HG03280 (cell line): ENCODE results near the gene MYLK2.
"Not testable (repeated sequence)": the region's sequence is repeated elsewhere in the genome, so short reads cannot be mapped to it uniquely, and the experiment has no call there.

Source experiments
- ATAC-seq: cut with Tn5 transposase; IDR thresholded peaks from one replicate; pipeline ENCODE4 v1.9.1; 2021; ENCODE audit warnings: mild to moderate bottlenecking, moderate library complexity; ENCODE audit not compliant: unreplicated experiment

Gene MYLK2

GRCh38 chr20:31819083-31819784, at the start of gene MYLK2:
Gene MYLK2 (plus strand): TSS chr20:31819356. CDS start chr20:31819581, 225 bp downstream.
- no peak for ATAC-seq

GRCh38 chr20:31769681-31770080, 49.5 kb upstream of the MYLK2 start:
- ATAC-seq, result no peak

- ATAC-seq, result no peak
These were observed 48.9 kb upstream of the MYLK2 start for GRCh38 chr20:31770243-31770642.

GRCh38 chr20:31774408-31774807, 44.7 kb upstream of the MYLK2 start:
- ATAC-seq, result no peak

- ATAC-seq, result no peak
These were observed 38.3 kb upstream of the MYLK2 start for GRCh38 chr20:31780839-31781238.

- ATAC-seq, result no peak
These were observed 37.2 kb upstream of the MYLK2 start for GRCh38 chr20:31781945-31782344.

DNA sequence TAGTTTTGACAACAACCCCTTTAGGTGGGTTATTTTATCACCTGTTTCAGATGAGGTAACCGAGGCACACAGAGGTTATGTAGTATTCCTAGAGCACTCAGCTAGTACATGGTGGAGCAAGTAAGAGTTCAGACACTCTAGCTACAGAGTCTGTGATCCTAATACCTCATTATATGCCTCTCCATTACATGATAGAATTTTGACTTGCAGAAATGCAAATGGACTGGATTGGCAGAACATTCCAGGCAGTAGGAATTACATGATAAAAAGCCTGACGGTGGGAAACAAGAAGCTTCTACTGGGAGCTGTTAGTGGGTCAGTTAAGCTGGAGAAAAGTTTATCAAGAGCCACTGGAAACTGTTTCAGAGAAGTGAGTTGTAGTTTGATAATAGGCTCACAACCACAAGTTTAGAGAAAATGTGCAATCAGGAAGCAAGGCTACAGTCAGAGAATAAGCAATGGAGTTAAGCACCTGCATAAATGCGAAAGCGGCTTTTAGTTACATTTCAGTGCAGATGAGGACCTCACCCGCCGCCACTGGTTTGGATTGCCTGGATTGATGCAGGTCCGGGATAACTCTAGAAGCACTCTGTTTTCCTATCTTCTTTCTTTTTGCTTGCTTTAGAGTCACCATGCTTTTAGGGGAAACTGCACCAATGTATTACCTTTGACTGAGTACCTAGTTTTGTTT, 34.7 kb upstream of the MYLK2 start:
- ATAC-seq, result no peak

- ATAC-seq, result no peak
These were observed 34.1 kb upstream of the MYLK2 start for GRCh38 chr20:31785089-31785488.

- ATAC-seq, result no peak
These were observed 30.6 kb upstream of the MYLK2 start for GRCh38 chr20:31788578-31788977.

DNA sequence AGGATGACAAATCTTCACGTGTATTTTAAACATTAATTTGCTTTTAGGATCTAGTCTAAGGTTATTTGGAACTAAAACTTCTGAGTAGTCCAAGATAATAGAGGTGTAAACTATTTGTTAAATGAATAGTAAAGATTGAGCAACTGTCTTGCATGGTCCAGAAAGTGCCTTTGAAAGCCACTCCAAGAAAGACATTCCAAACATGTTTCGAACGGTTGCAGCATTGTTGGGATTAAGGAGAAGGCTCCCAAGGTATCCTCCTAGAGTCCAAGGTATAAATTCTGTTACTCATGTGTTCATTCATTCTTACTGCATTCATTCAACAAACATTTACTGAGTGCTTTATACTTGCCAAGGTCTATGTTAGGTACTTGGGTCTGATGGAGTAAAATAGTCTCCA, 28.8 kb upstream of the MYLK2 start:
- no peak for ATAC-seq

DNA sequence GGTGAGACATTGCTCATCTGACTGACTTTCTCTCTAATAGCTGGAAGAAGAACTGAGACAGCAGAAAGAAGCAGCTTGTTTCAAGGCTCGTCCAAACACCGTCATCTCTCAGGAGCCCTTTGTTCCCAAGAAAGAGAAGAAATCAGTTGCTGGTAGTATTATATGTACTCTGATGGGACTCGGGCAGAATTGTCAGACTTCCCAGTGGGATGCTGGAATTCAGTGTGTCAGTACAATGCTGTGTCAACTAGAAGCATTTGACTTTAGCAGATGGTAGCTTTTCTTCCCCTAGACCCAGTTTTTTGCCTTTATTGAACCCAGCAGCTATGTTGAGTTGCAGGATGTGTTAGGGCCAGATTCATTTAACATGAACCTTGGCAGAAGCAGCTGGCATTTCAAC, 21.8 kb upstream of the MYLK2 start:
- ATAC-seq, result no peak

- no peak for ATAC-seq
These were observed 17.6 kb upstream of the MYLK2 start for GRCh38 chr20:31801508-31801907.

DNA sequence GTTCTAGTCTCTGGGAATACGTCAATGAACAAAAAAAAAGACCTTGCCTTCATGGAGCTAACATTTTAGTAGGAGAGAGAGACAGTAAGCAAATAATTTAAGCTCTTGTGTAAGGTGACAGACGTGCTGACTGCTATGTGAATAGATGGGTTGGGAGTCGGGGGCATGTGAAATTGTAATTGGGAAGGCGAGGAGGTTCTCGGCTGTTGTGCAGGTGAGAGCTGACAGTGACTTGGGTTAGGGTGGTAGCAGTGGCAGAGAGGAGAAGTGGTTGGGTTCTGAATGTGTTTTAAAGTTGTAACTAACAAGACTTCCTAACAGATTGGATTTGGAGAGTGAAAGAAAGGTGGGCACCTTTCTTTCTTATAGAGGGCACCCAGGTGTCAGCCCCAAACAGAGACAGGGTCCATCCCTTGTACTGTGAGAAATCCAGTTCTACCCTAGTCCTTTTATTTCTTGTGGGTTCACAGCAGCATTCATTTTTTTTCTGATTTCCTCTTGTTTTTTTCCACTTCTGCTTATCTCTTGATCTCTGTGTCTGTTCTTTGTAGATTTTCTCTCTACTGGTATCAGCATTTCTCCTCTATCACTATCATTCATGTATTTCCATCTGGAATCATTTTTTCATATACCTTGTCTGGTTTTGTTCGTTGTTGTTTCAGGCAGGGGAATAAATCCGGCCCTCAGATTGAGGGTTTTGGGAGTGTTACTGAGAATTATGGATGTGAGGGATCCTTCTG, 15.4 kb upstream of the MYLK2 start:
- no peak for ATAC-seq

- ATAC-seq, result no peak
These were observed 12.4 kb upstream of the MYLK2 start for GRCh38 chr20:31806564-31807355.

GRCh38 chr20:31808481-31808880, 10.7 kb upstream of the MYLK2 start:
- no peak for ATAC-seq

- no peak for ATAC-seq
These were observed 9.5 kb upstream of the MYLK2 start for GRCh38 chr20:31809661-31810060.

DNA sequence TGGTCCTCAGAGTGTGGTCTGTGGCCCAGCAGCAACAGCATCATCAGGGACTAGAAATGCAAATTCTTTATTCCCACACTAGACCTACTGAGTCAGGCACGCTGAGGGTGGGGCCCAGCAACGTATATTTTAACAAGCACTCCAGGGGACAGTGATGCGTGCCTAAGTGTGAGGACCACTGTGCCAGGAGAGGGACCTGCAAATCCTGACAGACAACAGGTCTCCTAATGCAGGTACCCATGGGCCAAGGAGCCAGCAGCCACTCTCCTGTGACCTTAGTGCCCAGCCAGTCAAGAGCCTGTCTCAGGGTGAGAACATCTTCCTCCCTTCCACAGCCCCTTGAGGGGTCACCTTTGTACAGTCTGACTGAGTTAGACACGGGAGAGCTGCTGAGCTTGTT, 8.0 kb upstream of the MYLK2 start:
- no peak for ATAC-seq

DNA sequence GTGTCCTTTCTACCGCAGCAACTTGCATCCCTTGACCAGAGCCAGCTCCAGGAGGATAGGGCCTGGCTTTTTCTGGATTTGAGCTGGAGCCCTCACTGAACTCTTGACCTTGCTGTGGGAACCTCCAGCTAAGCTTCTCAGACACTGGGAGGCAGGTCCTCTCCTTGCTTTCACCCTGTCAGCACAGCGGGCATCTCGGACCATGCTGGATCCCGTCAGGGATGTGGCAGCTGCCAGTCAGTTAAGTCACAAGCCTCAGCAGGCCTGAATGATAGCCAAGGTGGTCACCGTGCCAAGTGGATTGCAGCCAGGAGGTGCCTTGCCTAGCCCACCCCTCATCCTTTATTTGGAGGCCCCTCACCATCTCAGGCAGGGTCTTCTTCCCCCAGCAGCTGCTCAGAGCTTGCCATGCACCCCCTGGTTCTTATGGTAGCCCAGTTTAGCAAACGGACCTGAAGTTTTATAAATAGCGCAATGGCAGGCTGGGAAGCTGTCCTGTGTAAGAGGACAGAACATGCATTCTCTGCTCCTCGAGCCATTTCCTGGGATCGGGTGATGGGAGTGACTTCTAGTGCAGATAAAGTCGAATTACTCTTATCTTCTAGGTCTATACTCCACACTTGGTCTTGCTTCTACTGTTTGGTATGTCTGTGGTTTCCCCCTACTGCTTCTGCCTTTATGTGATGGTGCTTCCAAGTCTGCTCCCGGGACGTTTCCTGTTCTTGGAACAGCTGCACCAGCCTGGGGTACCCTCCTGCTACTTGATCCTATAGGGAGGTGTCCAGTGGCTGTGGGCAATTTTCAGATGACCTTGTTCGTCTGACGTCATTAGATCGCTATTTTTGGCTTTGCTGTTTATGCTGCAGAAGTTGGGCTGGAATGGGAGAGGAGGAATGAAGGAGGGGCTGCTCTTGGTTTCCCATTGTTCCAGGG, 7.1 kb upstream of the MYLK2 start:
- no peak for ATAC-seq

DNA sequence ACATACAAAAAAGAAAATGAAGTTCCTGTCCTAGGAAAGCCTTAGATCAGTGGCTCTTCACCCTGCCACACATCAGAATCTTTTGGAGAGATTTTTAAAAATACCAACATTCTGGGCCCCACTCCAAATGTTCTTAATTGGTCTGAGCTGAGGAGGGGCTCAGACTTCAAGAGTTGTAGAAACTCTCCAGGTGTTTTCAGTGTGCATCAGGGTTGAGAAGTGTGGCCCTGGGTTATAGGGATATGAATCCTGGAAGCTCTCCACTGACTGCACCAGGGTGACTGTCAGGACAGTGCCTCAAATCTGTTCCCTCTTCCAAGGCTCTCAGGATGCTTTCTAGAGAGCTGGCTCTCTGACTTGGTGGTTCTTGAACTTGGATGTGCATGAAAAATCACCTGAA, 5.5 kb upstream of the MYLK2 start:
- no peak for ATAC-seq

GRCh38 chr20:31814142-31814541, 5.0 kb upstream of the MYLK2 start:
- ATAC-seq, result not testable (repeated sequence)
